Subcutaneous abdominal adipose tissue (tissue), 5 donors: ENCODE results near the gene MMP24.

Source experiments
- H3K27ac ChIP-seq: one replicate; pipeline ENCODE4 v1.7.0; 2013; ENCODE audit warnings: low read depth, mild to moderate bottlenecking, inconsistent platforms, low read length, moderate library complexity
- H3K27me3 ChIP-seq, 5 donors: one replicate each; pipeline ENCODE4 v1.7.0; 2013; ENCODE audit warnings: low read length in 5 of 5, inconsistent platforms in 1 of 5; ENCODE audit not compliant: control insufficient read depth in 5 of 5, insufficient read depth in 4 of 5
- H3K36me3 ChIP-seq, 5 donors: one replicate each; pipeline ENCODE4 v1.7.0; 2013; ENCODE audit warnings: low read length in 5 of 5; ENCODE audit not compliant: control insufficient read depth in 5 of 5, insufficient read depth in 5 of 5
- H3K4me1 ChIP-seq, 5 donors: one replicate each; pipeline ENCODE4 v1.7.0; 2013; ENCODE audit warnings: low read length in 5 of 5, mild to moderate bottlenecking in 3 of 5, moderate library complexity in 1 of 5; ENCODE audit not compliant: control insufficient read depth in 5 of 5, insufficient read depth in 5 of 5
- H3K4me3 ChIP-seq, 5 donors: one replicate each; pipeline ENCODE4 v1.7.0; 2013; ENCODE audit warnings: low read length in 5 of 5, low read depth in 1 of 5
- H3K9ac ChIP-seq, 5 donors: one replicate each; pipeline ENCODE4 v1.7.0; 2013; ENCODE audit warnings: low read length in 5 of 5, mild to moderate bottlenecking in 4 of 5, moderate library complexity in 3 of 5
- H3K9me3 ChIP-seq, 5 donors: one replicate each; pipeline ENCODE4 v1.7.0; 2013; ENCODE audit warnings: low read length in 5 of 5; ENCODE audit not compliant: control insufficient read depth in 5 of 5
- donor health status: healthy.
- donor health status: healthy.
- donor health status: healthy.
- donor health status: healthy.
- donor health status: healthy.

MMP24 gene

GRCh38 chr20:35292504-35293285 is 66.2 kb downstream of the MMP24 start:
- Histone ChIP-seq H3K27me3 (peaks cover 0 to 29% (median 13%) of the 10 kb centered on the region in 5 donors), H3K9me3 (no peaks in the 10 kb centered on the region), H3K4me3 (no peak overlapping the region), H3K27ac (no peak overlapping the region), H3K36me3 (no peaks in the 10 kb centered on the region), H3K4me1 (peaks cover 0 to 13% (median 0%) of the 10 kb centered on the region in 5 donors), H3K9ac (no peak overlapping the region)

GRCh38 chr20:35293303-35294292 is 67.1 kb downstream of the MMP24 start:
- Histone ChIP-seq H3K27me3 (peaks cover 0 to 25% (median 13%) of the 10 kb centered on the region in 5 donors), H3K9ac (no peak overlapping the region), H3K4me3 (no peak overlapping the region), H3K9me3 (no peaks in the 10 kb centered on the region), H3K36me3 (no peaks in the 10 kb centered on the region), H3K4me1 (peaks cover 0 to 13% (median 0%) of the 10 kb centered on the region in 5 donors), H3K27ac (no peak overlapping the region)

DNA sequence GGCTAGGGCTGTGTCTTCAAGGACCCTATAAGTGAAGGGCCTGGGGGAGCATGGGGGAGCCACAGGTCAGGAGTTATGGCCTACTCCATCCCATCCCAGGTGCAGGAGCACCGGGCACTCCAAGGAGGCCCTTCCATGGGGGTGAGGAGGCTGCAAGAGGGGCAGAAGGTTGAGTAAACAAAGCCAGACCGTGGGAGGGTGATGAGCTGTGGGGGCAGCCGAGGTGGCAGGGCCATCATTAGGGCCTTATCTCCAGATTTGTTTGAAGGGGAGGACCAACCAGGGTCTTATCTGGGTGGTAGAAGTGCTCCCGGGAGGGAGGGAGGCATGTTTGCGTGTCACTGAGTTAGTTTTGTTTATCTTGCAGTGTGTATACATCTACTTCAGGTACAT is 67.8 kb downstream of the MMP24 start:
- no peak overlapping the region for H3K4me3 ChIP-seq
- no peak overlapping the region for H3K9ac ChIP-seq
- peaks cover 0 to 13% (median 0%) of the 10 kb centered on the region in 5 donors for H3K4me1 ChIP-seq
- no peaks in the 10 kb centered on the region for H3K36me3 ChIP-seq
- no peaks in the 10 kb centered on the region for H3K9me3 ChIP-seq
- H3K27ac ChIP-seq = no peak overlapping the region
- peaks cover 0 to 25% (median 13%) of the 10 kb centered on the region in 5 donors for H3K27me3 ChIP-seq

DNA sequence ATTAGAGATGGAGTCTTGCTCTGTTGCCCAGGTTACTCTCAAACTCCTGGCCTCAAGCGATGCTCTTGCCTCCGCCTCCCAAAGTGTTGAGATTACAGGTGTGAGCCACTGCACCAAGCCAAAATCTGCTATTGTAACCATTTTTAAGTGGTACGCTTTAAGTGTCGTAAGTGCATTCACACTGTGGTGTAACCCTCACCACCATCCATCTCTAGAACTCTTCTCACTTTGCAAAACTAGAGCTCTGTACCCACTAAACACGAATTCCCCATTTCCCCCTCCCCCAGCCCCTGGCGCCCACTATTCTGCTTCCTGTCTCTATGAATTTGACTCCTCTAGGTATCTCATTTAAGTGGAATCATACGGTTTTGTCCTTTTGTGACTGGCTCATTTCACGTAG is 68.6 kb downstream of the MMP24 start:
- H3K9ac ChIP-seq = no peak overlapping the region
- no peak overlapping the region for H3K4me3 ChIP-seq
- H3K27me3 ChIP-seq = peaks cover 0 to 25% (median 13%) of the 10 kb centered on the region in 5 donors
- no peaks in the 10 kb centered on the region for H3K9me3 ChIP-seq
- H3K27ac ChIP-seq = no peak overlapping the region
- H3K4me1 ChIP-seq = peaks cover 0 to 13% (median 0%) of the 10 kb centered on the region in 5 donors
- no peaks in the 10 kb centered on the region for H3K36me3 ChIP-seq

- Histone ChIP-seq H3K27me3 (peaks cover 0 to 25% (median 12%) of the 10 kb centered on the region in 5 donors), H3K4me3 (no peak overlapping the region), H3K4me1 (peaks cover 0 to 13% (median 0%) of the 10 kb centered on the region in 5 donors), H3K9me3 (no peaks in the 10 kb centered on the region), H3K27ac (no peak overlapping the region), H3K9ac (no peak overlapping the region), H3K36me3 (no peaks in the 10 kb centered on the region)
Measured at GRCh38 chr20:35295674-35296073, 69.2 kb downstream of the MMP24 start.

DNA sequence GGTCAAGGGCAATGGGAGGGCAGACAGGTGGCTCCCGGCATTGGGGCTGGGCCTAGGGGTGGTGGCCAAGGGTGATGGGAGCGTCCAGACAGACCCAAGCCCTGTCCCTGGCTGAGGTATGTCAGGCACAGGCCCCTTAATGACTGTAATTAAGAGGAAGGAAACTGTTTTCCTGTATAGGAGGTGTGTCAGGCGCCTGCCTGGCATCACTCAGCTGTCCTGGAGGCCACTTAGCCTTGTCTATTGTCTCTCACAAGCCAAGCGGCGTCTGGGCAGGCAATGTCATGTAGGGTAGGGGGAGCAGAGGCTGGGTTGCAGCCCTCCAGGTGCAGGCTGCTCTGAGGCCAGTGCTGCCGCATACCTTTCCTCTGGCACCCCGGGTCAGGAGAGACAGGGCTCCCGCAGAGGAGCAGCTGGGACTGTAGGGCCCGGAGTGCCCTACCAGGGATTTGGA is 69.6 kb downstream of the MMP24 start:
- no peak overlapping the region for H3K4me3 ChIP-seq
- no peaks in the 10 kb centered on the region for H3K36me3 ChIP-seq
- peaks cover 0 to 25% (median 12%) of the 10 kb centered on the region in 5 donors for H3K27me3 ChIP-seq
- H3K4me1 ChIP-seq = peaks cover 0 to 13% (median 0%) of the 10 kb centered on the region in 5 donors
- no peaks in the 10 kb centered on the region for H3K9me3 ChIP-seq
- no peak overlapping the region for H3K9ac ChIP-seq
- no peak overlapping the region for H3K27ac ChIP-seq

GRCh38 chr20:35297155-35297554 is 70.7 kb downstream of the MMP24 start:
- peaks cover 0 to 5% (median 0%) of the 10 kb centered on the region in 5 donors for H3K36me3 ChIP-seq
- H3K27me3 ChIP-seq = peaks cover 0 to 19% (median 12%) of the 10 kb centered on the region in 5 donors
- no peak overlapping the region for H3K27ac ChIP-seq
- no peaks in the 10 kb centered on the region for H3K9me3 ChIP-seq
- no peak overlapping the region for H3K9ac ChIP-seq
- H3K4me1 ChIP-seq = peaks cover 0 to 13% (median 0%) of the 10 kb centered on the region in 5 donors
- H3K4me3 ChIP-seq = no peak overlapping the region

- Histone ChIP-seq H3K36me3 (peaks cover 0 to 5% (median 0%) of the 10 kb centered on the region in 5 donors), H3K27ac (no peak overlapping the region), H3K4me3 (no peak overlapping the region), H3K27me3 (peaks cover 0 to 14% (median 10%) of the 10 kb centered on the region in 5 donors), H3K9me3 (no peaks in the 10 kb centered on the region), H3K9ac (no peak overlapping the region), H3K4me1 (peaks cover 0 to 13% (median 0%) of the 10 kb centered on the region in 5 donors)
Measured at GRCh38 chr20:35297740-35298139, 71.2 kb downstream of the MMP24 start.

DNA sequence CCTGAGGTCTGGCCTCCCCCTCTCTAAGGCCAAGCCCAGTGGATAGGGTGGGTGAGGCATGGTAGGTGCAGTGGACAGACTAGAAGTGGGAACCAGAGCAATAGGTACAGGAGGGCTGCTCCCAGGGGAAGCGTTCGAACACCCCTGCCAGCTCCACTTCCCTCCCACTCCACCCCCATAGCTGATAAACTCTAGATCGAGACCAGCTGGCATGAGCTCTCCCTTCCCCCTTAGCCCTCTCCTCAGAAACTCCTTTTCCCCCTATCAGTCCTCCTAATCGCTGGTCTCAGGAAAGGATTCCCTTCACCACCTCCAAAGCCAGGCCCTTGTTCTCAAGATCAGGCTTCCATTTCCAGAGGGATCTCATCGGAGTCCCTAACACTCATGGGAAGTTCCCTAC is 71.8 kb downstream of the MMP24 start:
- Histone ChIP-seq H3K9me3 (no peaks in the 10 kb centered on the region), H3K4me3 (no peak overlapping the region), H3K9ac (no peak overlapping the region), H3K27ac (no peak overlapping the region), H3K4me1 (peaks cover 0 to 13% (median 0%) of the 10 kb centered on the region in 5 donors), H3K27me3 (peaks cover 0 to 13% (median 10%) of the 10 kb centered on the region in 5 donors), H3K36me3 (peaks cover 0 to 5% (median 2%) of the 10 kb centered on the region in 5 donors)
